Neural cell (in vitro differentiated cells): ENCODE data around the gene COL2A1. TPM values are rescaled to one million over a fixed set of nuclear protein-coding genes. Genes with fewer than 3 reads are reported as not detected.

Experiments
- H2AFZ ChIP-seq: fragments of 200-600, 300-800 bp; sonication (generic), shearing (Covaris generic); 2 replicates; pipeline ENCODE4 v1.6.0; 2014; ENCODE audit warnings: low read depth, mild to moderate bottlenecking, antibody characterized with exemption, low read length, moderate library complexity
- H3F3A ChIP-seq: fragments of 200-600 bp; shearing (Covaris generic); 2 replicates; pipeline ENCODE4 v1.6.1; 2016; ENCODE audit warnings: mild to moderate bottlenecking, moderate library complexity, mixed read lengths, antibody characterized with exemption, low read length; ENCODE audit not compliant: insufficient read depth, poor library complexity, severe bottlenecking
- H3K27ac ChIP-seq: fragments of 200-600, 300-800 bp; sonication (generic), shearing (Covaris generic); 2 replicates; pipeline ENCODE4 v1.5.1; 2014; ENCODE audit warnings: mild to moderate bottlenecking, low read length, moderate library complexity
- H3K27me3 ChIP-seq: fragments of 300-800, 200-600 bp; sonication (generic), shearing (Covaris generic); 2 replicates; pipeline ENCODE4 v1.6.0; 2014; ENCODE audit warnings: mild to moderate bottlenecking, low read depth, low read length, moderate library complexity; ENCODE audit not compliant: insufficient read depth
- H3K36me3 ChIP-seq: fragments of 300-800, 200-600 bp; sonication (generic), shearing (Covaris generic); 2 replicates; pipeline ENCODE4 v1.5.1; 2014; ENCODE audit warnings: mild to moderate bottlenecking, antibody characterized with exemption, low read length, moderate library complexity; ENCODE audit not compliant: insufficient read depth
- H3K4me2 ChIP-seq: fragments of 300-800, 200-600 bp; sonication (generic), shearing (Covaris generic); 2 replicates; pipeline ENCODE4 v1.6.0; 2014; ENCODE audit warnings: mild to moderate bottlenecking, low read length
- H3K4me3 ChIP-seq: fragments of 300-800, 200-600 bp; sonication (generic), shearing (Covaris generic); 2 replicates; pipeline ENCODE4 v1.5.1; 2014; ENCODE audit warnings: mild to moderate bottlenecking, low read length, moderate library complexity
- H3K79me2 ChIP-seq: fragments of 200-600 bp; shearing (Covaris generic); replicated peaks from 2 replicates; pipeline ENCODE4 v1.6.0; 2014; ENCODE audit warnings: mild to moderate bottlenecking, low read length, moderate library complexity; ENCODE audit not compliant: insufficient read depth
- H3K9ac ChIP-seq: fragments of 300-800, 200-600 bp; sonication (generic), shearing (Covaris generic); 2 replicates; pipeline ENCODE4 v1.6.1; 2016; ENCODE audit warnings: mild to moderate bottlenecking, low read length, mixed read lengths
- H3K9me2 ChIP-seq: fragments of 200-600 bp; shearing (Covaris generic); 2 replicates; pipeline ENCODE4 v1.6.1; 2016; ENCODE audit warnings: mild to moderate bottlenecking, low read length, mixed read lengths; ENCODE audit not compliant: insufficient read depth
- H3K9me3 ChIP-seq: fragments of 200-600, 300-800 bp; sonication (generic), shearing (Covaris generic); 2 replicates; pipeline ENCODE4 v1.6.1; 2016; ENCODE audit warnings: mild to moderate bottlenecking, mixed run types, low read length, moderate library complexity, mixed read lengths
- H4K20me1 ChIP-seq: fragments of 200-600 bp; shearing (Covaris generic); 2 replicates; pipeline ENCODE4 v1.6.1; 2016; ENCODE audit warnings: mild to moderate bottlenecking, mixed run types; ENCODE audit not compliant: insufficient read depth
- CTCF ChIP-seq: fragments of 450-650 bp; IDR thresholded peaks from 2 replicates; pipeline ENCODE4 v1.5.1; 2014; ENCODE audit warnings: antibody characterized with exemption, mild to moderate bottlenecking, moderate library complexity; ENCODE audit not compliant: poor library complexity, severe bottlenecking
- EP300 ChIP-seq: fragments of 450-650 bp; conservative IDR thresholded peaks from 2 replicates; pipeline ENCODE4 v1.6.1; 2014; ENCODE audit warnings: antibody characterized with exemption, mild to moderate bottlenecking, moderate library complexity; ENCODE audit not compliant: poor library complexity, severe bottlenecking
- EZH2 ChIP-seq: fragments of 200-600, 300-800 bp; shearing (Covaris generic), sonication (generic); IDR thresholded peaks from 2 replicates; pipeline ENCODE4 v1.6.1; 2014; ENCODE audit warnings: antibody characterized with exemption, low read length, borderline replicate concordance, mild to moderate bottlenecking; ENCODE audit not compliant: insufficient read depth, poor library complexity, severe bottlenecking
- MXI1 ChIP-seq: fragments of 450-650 bp; conservative IDR thresholded peaks from 2 replicates; pipeline ENCODE4 v1.6.1; 2014; ENCODE audit warnings: antibody characterized with exemption, mild to moderate bottlenecking; ENCODE audit not compliant: poor library complexity, severe bottlenecking
- POLR2AphosphoS5 ChIP-seq: IDR thresholded peaks from 2 replicates; pipeline ENCODE4 v1.6.1; 2012
- RAD21 ChIP-seq: fragments of 450-650 bp; conservative IDR thresholded peaks from 2 replicates; pipeline ENCODE4 v1.6.1; 2014; ENCODE audit warnings: antibody characterized with exemption, mild to moderate bottlenecking, moderate library complexity
- REST ChIP-seq: IDR thresholded peaks from 2 replicates; pipeline ENCODE4 v1.6.1; 2012; ENCODE audit warnings: borderline replicate concordance
- SMC3 ChIP-seq: fragments of 450-650 bp; conservative IDR thresholded peaks from 2 replicates; pipeline ENCODE4 v1.6.1; 2014; ENCODE audit warnings: antibody characterized with exemption, mild to moderate bottlenecking, moderate library complexity; ENCODE audit not compliant: poor library complexity
- TAF1 ChIP-seq: IDR thresholded peaks from 2 replicates; pipeline ENCODE4 v1.6.1; 2012; ENCODE audit warnings: low read depth
- polyA plus RNA-seq: library from polyadenylated mRNA; depleted of rRNA; stranded (reverse); fragments of >200 nt; gene quantifications from 2 replicates; pipeline ENCODE4 v1.2.3, GENCODE V29; 2014

COL2A1 gene
- polyA plus RNA-seq, 1 donor from 2014 or later, result 1.3 TPM

GRCh38 chr12:48051681-48052080 lies 47.4 kb upstream of the COL2A1 start:
- Histone ChIP-seq H3K9me2 (no peaks in the 10 kb centered on the region), H4K20me1 (no peaks in the 10 kb centered on the region), H3K79me2 (no peaks in the 10 kb centered on the region), H3K27me3 (no peaks in the 10 kb centered on the region), H3K27ac (no peak overlapping the region), H3K9me3 (no peaks in the 10 kb centered on the region), H3K4me2 (no peak overlapping the region), H2AFZ (no peak overlapping the region), H3F3A (no peaks in the 10 kb centered on the region), H3K9ac (no peak overlapping the region), H3K36me3 (no peaks in the 10 kb centered on the region), H3K4me3 (no peak overlapping the region)
- no peak for TF ChIP-seq RAD21
- no peak for TF ChIP-seq REST
- TF ChIP-seq POLR2AphosphoS5, result no peak
- no peak for TF ChIP-seq EZH2
- no peak for TF ChIP-seq CTCF
- TF ChIP-seq MXI1, result no peak

- no peaks in the 10 kb centered on the region for H3K9me3 ChIP-seq
- no peak overlapping the region for H3K4me2 ChIP-seq
- H3K36me3 ChIP-seq, result peaks cover 7% of the 10 kb centered on the region
- no peaks in the 10 kb centered on the region for H4K20me1 ChIP-seq
- H3K4me3 ChIP-seq, result no peak overlapping the region
- no peaks in the 10 kb centered on the region for H3K9me2 ChIP-seq
- no peaks in the 10 kb centered on the region for H3F3A ChIP-seq
- H2AFZ ChIP-seq, result no peak overlapping the region
- TF ChIP-seq POLR2AphosphoS5 (no peak), RAD21 (no peak), SMC3 (no peak), CTCF (no peak), EZH2 (no peak), MXI1 (no peak), REST (no peak), EP300 (no peak), TAF1 (no peak)
- no peaks in the 10 kb centered on the region for H3K79me2 ChIP-seq
- H3K27ac ChIP-seq, result no peak overlapping the region
- H3K27me3 ChIP-seq, result no peaks in the 10 kb centered on the region
- H3K9ac ChIP-seq, result no peak overlapping the region
Observed at GRCh38 chr12:48050174-48050573, 45.9 kb upstream of the COL2A1 start.
